BLaER1 treated with 17β-estradiol and CSF1 and Interleukin-3, amounts not matched to agents 10 nM and 100 nM (cell line): ENCODE data around the gene GLRA3.

Experiments used
- H3K27ac ChIP-seq, 11 experiments: shearing (Covaris generic); formaldehyde crosslinking; 2 replicates each; pipeline ENCODE4 v1.8.1; 2022
- H3K27me3 ChIP-seq, 11 experiments: shearing (Covaris generic); formaldehyde crosslinking; 2 replicates each; pipeline ENCODE4 v1.8.1; 2022
- H3K36me3 ChIP-seq, 11 experiments: shearing (Covaris generic); formaldehyde crosslinking; 2 replicates each; pipeline ENCODE4 v1.8.1; 2022
- H3K4me1 ChIP-seq, 10 experiments: shearing (Covaris generic); formaldehyde crosslinking; 2 replicates each; pipeline ENCODE4 v1.8.1; 2022
- H3K4me2 ChIP-seq, 11 experiments: shearing (Covaris generic); formaldehyde crosslinking; 2 replicates each; pipeline ENCODE4 v1.8.1; 2022
- H3K4me3 ChIP-seq, 10 experiments: shearing (Covaris generic); formaldehyde crosslinking; 2 replicates each; pipeline ENCODE4 v1.8.1; 2022
- H3K9ac ChIP-seq, 11 experiments: shearing (Covaris generic); formaldehyde crosslinking; 2 replicates each; pipeline ENCODE4 v1.8.1; 2022
- H3K9me3 ChIP-seq, 11 experiments: shearing (Covaris generic); formaldehyde crosslinking; replicated peaks in 1 of 11; 2 replicates each; pipeline ENCODE4 v1.8.1; 2022
- H4K20me1 ChIP-seq, 11 experiments: shearing (Covaris generic); formaldehyde crosslinking; 2 replicates each; pipeline ENCODE4 v1.8.1; 2022
- Cebpa-rat ChIP-seq, 11 experiments: shearing (Covaris generic); IDR thresholded peaks; 2 replicates each; pipeline ENCODE4 v1.8.1; 2022

The GLRA3 gene

DNA sequence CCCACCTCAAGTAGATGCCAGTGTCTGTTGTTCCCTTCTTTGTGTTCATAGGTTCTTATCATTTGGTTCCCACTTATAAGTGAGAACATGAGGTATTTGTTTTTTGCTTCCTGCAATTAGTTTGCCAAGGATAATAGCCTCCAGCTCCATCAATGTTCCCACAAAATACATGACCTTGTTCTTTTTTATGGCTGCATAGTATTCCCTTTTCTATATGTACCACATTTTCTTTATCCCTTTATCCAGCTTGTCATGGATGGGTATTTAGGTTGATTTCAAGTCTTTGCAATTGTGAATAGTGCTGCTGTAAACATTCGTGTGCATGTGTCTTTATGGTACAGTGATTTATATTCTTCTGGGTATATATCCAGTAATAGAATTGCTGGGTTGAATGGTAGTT, 138.4 kb downstream of the GLRA3 start:
- no peaks in the 10 kb centered on the region for H3K4me1 ChIP-seq
- H3K4me3 ChIP-seq, result no peak overlapping the region
- no peaks in the 10 kb centered on the region for H4K20me1 ChIP-seq
- no peaks in the 10 kb centered on the region for H3K36me3 ChIP-seq
- H3K9ac ChIP-seq, result no peak overlapping the region
- H3K4me2 ChIP-seq, result no peak overlapping the region
- H3K27me3 ChIP-seq, result no peaks in the 10 kb centered on the region
- H3K27ac ChIP-seq, result no peak overlapping the region
- no peak for TF ChIP-seq Cebpa-rat (IDR thresholded peaks at IDR 0.05)
- peaks cover 18 to 27% (median 22%) of the 10 kb centered on the region in 11 experiments for H3K9me3 ChIP-seq

GRCh38 chr4:174689618-174690017, 139.4 kb downstream of the GLRA3 start:
- Histone ChIP-seq H4K20me1 (no peaks in the 10 kb centered on the region), H3K27me3 (no peaks in the 10 kb centered on the region)
- no peak for TF ChIP-seq Cebpa-rat (IDR thresholded peaks at IDR 0.05)

GRCh38 chr4:174686826-174687225, 142.2 kb downstream of the GLRA3 start:
- Histone ChIP-seq H3K4me1 (no peaks in the 10 kb centered on the region), H3K9me3 (peaks cover 18 to 27% (median 22%) of the 10 kb centered on the region in 11 experiments), H3K4me3 (no peak overlapping the region), H3K36me3 (no peaks in the 10 kb centered on the region), H3K9ac (no peak overlapping the region), H4K20me1 (no peaks in the 10 kb centered on the region), H3K4me2 (no peak overlapping the region), H3K27ac (no peak overlapping the region), H3K27me3 (no peaks in the 10 kb centered on the region)
- no peak for TF ChIP-seq Cebpa-rat (IDR thresholded peaks at IDR 0.05)

More at GRCh38 chr4:174689618-174690017, 139.4 kb downstream of the GLRA3 start:
- Histone ChIP-seq H3K4me2 (no peak overlapping the region), H3K4me3 (no peak overlapping the region), H3K4me1 (no peaks in the 10 kb centered on the region), H3K9me3 (peaks cover 18 to 27% (median 22%) of the 10 kb centered on the region in 11 experiments), H3K9ac (no peak overlapping the region), H3K36me3 (no peaks in the 10 kb centered on the region), H3K27ac (no peak overlapping the region)

- H3K4me1 ChIP-seq, result no peaks in the 10 kb centered on the region
- H3K9me3 ChIP-seq, result no peaks in the 10 kb centered on the region
- no peak overlapping the region for H3K4me3 ChIP-seq
- H3K27ac ChIP-seq, result no peak overlapping the region
- no peaks in the 10 kb centered on the region for H4K20me1 ChIP-seq
- no peak for TF ChIP-seq Cebpa-rat (IDR thresholded peaks at IDR 0.05)
- H3K4me2 ChIP-seq, result no peak overlapping the region
- no peaks in the 10 kb centered on the region for H3K27me3 ChIP-seq
- no peak overlapping the region for H3K9ac ChIP-seq
- no peaks in the 10 kb centered on the region for H3K36me3 ChIP-seq
Observed at GRCh38 chr4:174681723-174682300, 147.2 kb downstream of the GLRA3 start.

DNA sequence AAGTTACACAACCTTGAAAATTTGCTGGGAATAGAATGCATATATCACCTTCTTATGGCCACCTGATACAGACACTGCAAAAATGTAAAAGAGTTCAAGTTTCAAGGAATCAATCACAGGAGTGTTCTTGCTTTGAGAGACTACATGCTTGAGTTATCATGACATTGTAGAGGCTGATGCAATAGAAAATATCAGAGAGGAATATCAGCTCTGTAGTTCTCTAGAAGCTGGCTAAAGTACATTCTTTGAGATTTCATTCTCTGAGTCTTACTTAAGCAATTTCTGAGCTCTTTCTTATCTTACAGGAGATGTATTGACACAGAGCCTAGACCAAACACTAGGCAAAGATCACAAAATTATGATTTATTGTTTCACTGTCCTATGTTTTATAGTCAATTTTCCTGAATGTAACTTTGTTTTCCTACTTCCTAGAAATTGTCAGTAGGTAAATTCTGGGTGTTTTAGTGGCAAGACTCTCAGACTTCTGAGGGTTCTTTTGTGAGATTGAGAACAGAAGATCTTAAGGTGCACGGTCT, 154.7 kb downstream of the GLRA3 start:
- H4K20me1 ChIP-seq, result no peaks in the 10 kb centered on the region
- no peaks in the 10 kb centered on the region for H3K4me1 ChIP-seq
- H3K9ac ChIP-seq, result no peak overlapping the region
- H3K4me2 ChIP-seq, result no peak overlapping the region
- no peak overlapping the region for H3K4me3 ChIP-seq
- TF ChIP-seq Cebpa-rat (IDR thresholded peaks at IDR 0.05), result no peak
- H3K27ac ChIP-seq, result no peak overlapping the region
- H3K36me3 ChIP-seq, result no peaks in the 10 kb centered on the region
- no peaks in the 10 kb centered on the region for H3K27me3 ChIP-seq
- no peaks in the 10 kb centered on the region for H3K9me3 ChIP-seq

DNA sequence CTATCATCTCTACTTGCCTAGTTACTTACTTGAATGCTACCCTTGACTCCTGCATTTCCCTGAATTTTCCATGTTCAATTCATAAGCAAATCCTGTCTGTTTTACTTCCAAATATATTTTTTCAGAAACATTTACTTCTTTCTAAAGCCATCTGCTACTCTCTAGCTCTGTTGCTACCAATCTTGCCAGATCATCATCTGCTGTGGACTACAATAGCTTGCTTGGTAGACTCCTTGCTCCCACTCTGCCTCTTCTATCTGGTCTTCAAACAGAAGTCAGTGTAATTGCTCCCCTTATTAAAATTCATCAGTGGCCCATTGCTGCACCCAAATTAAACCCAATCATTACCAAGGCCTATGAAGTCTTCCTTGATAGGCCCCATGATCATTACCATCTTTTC, 155.2 kb downstream of the GLRA3 start:
- H4K20me1 ChIP-seq, result no peaks in the 10 kb centered on the region
- H3K27me3 ChIP-seq, result no peaks in the 10 kb centered on the region

GRCh38 chr4:174672276-174672675, 156.8 kb downstream of the GLRA3 start:
- H4K20me1 ChIP-seq, result no peaks in the 10 kb centered on the region
- no peak overlapping the region for H3K4me3 ChIP-seq
- H3K36me3 ChIP-seq, result no peaks in the 10 kb centered on the region
- H3K9me3 ChIP-seq, result no peaks in the 10 kb centered on the region
- no peaks in the 10 kb centered on the region for H3K27me3 ChIP-seq
- no peak overlapping the region for H3K9ac ChIP-seq
- TF ChIP-seq Cebpa-rat (IDR thresholded peaks at IDR 0.05), result no peak
- no peak overlapping the region for H3K27ac ChIP-seq
- no peak overlapping the region for H3K4me2 ChIP-seq
- no peaks in the 10 kb centered on the region for H3K4me1 ChIP-seq

More for the DNA sequence above, 155.2 kb downstream of the GLRA3 start:
- H3K36me3 ChIP-seq, result no peaks in the 10 kb centered on the region
- no peak for TF ChIP-seq Cebpa-rat (IDR thresholded peaks at IDR 0.05)
- H3K4me3 ChIP-seq, result no peak overlapping the region
- H3K27ac ChIP-seq, result no peak overlapping the region
- H3K4me1 ChIP-seq, result no peaks in the 10 kb centered on the region
- H3K9me3 ChIP-seq, result no peaks in the 10 kb centered on the region
- no peak overlapping the region for H3K9ac ChIP-seq
- no peak overlapping the region for H3K4me2 ChIP-seq

- Histone ChIP-seq H3K4me3 (no peak overlapping the region), H4K20me1 (no peaks in the 10 kb centered on the region), H3K27ac (no peak overlapping the region), H3K27me3 (no peaks in the 10 kb centered on the region), H3K36me3 (no peaks in the 10 kb centered on the region), H3K4me1 (no peaks in the 10 kb centered on the region), H3K9ac (no peak overlapping the region), H3K9me3 (no peaks in the 10 kb centered on the region), H3K4me2 (no peak overlapping the region)
- TF ChIP-seq Cebpa-rat (IDR thresholded peaks at IDR 0.05), result no peak
Observed at GRCh38 chr4:174669270-174669669, 159.8 kb downstream of the GLRA3 start.

DNA sequence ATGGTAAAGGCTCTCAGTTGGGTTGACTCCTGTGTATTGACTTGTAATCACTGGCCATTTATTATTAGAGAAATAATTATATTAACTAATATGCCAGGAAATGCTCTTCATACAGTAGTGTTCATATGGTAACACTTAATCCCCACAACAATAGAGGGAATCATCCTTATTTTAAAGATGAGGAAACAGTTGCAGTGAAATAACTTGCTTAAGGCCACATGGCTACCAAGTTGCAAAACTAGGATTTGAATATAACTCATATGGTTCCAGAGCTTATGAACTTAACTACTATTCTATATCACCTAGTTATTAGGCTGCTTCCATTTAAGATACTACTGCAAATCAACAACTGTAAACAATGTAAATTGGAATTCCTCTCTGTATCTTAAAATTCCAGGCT, 163.2 kb downstream of the GLRA3 start:
- H3K4me1 ChIP-seq, result no peaks in the 10 kb centered on the region
- no peak overlapping the region for H3K27ac ChIP-seq
- no peaks in the 10 kb centered on the region for H4K20me1 ChIP-seq
- TF ChIP-seq Cebpa-rat (IDR thresholded peaks at IDR 0.05), result no peak
- no peak overlapping the region for H3K4me2 ChIP-seq
- H3K9me3 ChIP-seq, result no peaks in the 10 kb centered on the region
- no peaks in the 10 kb centered on the region for H3K36me3 ChIP-seq
- H3K9ac ChIP-seq, result no peak overlapping the region
- H3K27me3 ChIP-seq, result no peaks in the 10 kb centered on the region
- no peak overlapping the region for H3K4me3 ChIP-seq

GRCh38 chr4:174663216-174663615, 165.8 kb downstream of the GLRA3 start:
- Histone ChIP-seq H3K27ac (no peak overlapping the region), H4K20me1 (no peaks in the 10 kb centered on the region), H3K4me1 (no peaks in the 10 kb centered on the region), H3K36me3 (no peaks in the 10 kb centered on the region), H3K4me3 (no peak overlapping the region), H3K4me2 (no peak overlapping the region), H3K9ac (no peak overlapping the region), H3K27me3 (no peaks in the 10 kb centered on the region), H3K9me3 (no peaks in the 10 kb centered on the region)
- TF ChIP-seq Cebpa-rat (IDR thresholded peaks at IDR 0.05), result no peak
